Calu3 (cell line): ENCODE results near the gene ASNSD1. TPM values are rescaled to one million over a fixed set of nuclear protein-coding genes. Genes with fewer than 3 reads are reported as not detected.
A peak's percentile ranks its signal among the peaks of the same experiment; 100 is the strongest.

Experiments
- BruUV-seq: library from RNA; stranded (reverse); fragments of 400-500 nt; replicated peaks from 2 replicates; lab custom pipeline; 2021; lab: Mats Ljungman, UMichigan
- CTCF ChIA-PET: fragments of 300-600 bp; sonication (Branson Sonifier 250); formaldehyde crosslinking; loops from one replicate; lab custom pipeline; 2022; ENCODE audit warnings: antibody characterized with exemption; lab: Charles Lee
- DNase-seq: peaks from one replicate; pipeline ENCODE4 v3.0.0; 2022
- H3K27ac Mint-ChIP-seq: one replicate; pipeline ENCODE4 v1.8.0; 2022; ENCODE audit warnings: mixed read lengths; ENCODE audit not compliant: unreplicated experiment
- H3K27me3 Mint-ChIP-seq: one replicate; pipeline ENCODE4 v1.8.0; 2022; ENCODE audit warnings: mixed read lengths; ENCODE audit not compliant: unreplicated experiment
- H3K36me3 Mint-ChIP-seq: one replicate; pipeline ENCODE4 v1.8.0; 2022; ENCODE audit warnings: mild to moderate bottlenecking, moderate library complexity, mixed read lengths; ENCODE audit not compliant: insufficient read depth, unreplicated experiment
- H3K4me1 Mint-ChIP-seq: one replicate; pipeline ENCODE4 v1.8.0; 2022; ENCODE audit warnings: mild to moderate bottlenecking, low read depth, mixed read lengths; ENCODE audit not compliant: unreplicated experiment
- H3K4me3 Mint-ChIP-seq: one replicate; pipeline ENCODE4 v1.8.0; 2022; ENCODE audit warnings: mild to moderate bottlenecking, low read depth, moderate library complexity, mixed read lengths; ENCODE audit not compliant: unreplicated experiment
- H3K9me3 Mint-ChIP-seq: one replicate; pipeline ENCODE4 v1.8.0; 2022; ENCODE audit warnings: low read depth, mixed read lengths; ENCODE audit not compliant: unreplicated experiment
- CTCF ChIP-seq: fragments of 200-600 bp; IDR thresholded peaks from one replicate; pipeline ENCODE4 v1.8.0; 2022; ENCODE audit warnings: antibody characterized with exemption; ENCODE audit not compliant: unreplicated experiment
- intact Hi-C: fragments of 100-400 bp; cut with micrococcal nuclease; formaldehyde crosslinking; loops from one replicate; pipeline ENCODE4 v1.10.0; 2022; ENCODE audit not compliant: unreplicated experiment
- total RNA-seq: library from RNA; stranded (reverse); gene quantifications from 2 replicates; pipeline ENCODE4 v1.2.3, GENCODE V29; 2022

ASNSD1 gene
- total RNA-seq, 1 experiment from 2014 or later = 30.7 TPM

DNA sequence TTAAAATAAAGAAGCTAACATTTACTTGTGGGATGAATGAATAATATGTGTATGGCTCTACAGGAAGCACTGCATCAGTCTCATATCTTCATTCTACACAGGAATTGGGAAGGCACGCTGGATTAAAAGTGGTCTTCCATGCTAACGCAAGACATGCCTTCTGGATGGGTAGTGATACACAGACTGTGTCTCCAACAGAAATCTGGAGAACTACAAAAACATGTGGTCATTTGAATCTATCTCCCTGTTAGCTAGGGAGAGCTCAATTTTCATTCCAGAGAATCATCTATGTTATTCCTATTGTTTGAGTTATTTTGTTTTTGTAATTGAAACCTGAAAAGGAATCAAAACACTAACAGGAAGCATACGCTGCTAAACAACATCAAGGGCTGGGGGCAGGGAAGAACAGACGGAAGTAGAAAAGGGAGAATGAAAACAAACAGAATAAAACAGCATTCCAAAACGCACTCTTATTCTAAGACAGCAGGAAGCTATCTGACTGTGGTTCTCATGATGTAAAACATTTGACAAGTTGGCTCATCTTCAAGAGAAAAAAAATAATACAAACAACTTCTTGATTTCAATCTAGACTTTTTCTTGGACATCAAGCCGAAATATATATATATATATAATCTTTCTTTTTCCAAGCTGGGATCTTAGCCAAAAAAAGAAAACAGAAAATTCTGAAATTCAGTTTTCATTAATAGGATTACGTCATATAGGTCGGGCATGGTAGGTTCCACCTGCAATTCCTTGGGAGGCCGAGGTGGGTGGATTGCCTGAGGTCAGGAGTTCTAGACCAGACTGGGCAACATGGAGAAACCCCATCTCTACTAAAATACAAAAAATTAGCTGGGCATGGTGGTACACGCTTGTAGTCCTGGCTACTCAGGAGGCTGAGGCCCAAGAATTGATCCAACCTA, 31.5 kb upstream of the ASNSD1 start:
- DNase-seq = no peak
- CTCF ChIA-PET = interaction anchor here (0.9 to 1.4 kb wide), 3 partner anchors 10 to 55 kb away, joined by 3 to 4 read pairs (median 4); no protein-coding TSS in a partner anchor
- H3K27ac Mint-ChIP-seq = no peak overlapping the region
- H3K36me3 Mint-ChIP-seq = no peaks in the 10 kb centered on the region
- TF ChIP-seq CTCF = no peak
- H3K4me1 Mint-ChIP-seq = peaks cover 11% of the 10 kb centered on the region
- no TSS peak for BruUV-seq
- H3K27me3 Mint-ChIP-seq = no peaks in the 10 kb centered on the region
- H3K9me3 Mint-ChIP-seq = no peaks in the 10 kb centered on the region
- intact Hi-C loops = no loop called here
- H3K4me3 Mint-ChIP-seq = no peak overlapping the region

DNA sequence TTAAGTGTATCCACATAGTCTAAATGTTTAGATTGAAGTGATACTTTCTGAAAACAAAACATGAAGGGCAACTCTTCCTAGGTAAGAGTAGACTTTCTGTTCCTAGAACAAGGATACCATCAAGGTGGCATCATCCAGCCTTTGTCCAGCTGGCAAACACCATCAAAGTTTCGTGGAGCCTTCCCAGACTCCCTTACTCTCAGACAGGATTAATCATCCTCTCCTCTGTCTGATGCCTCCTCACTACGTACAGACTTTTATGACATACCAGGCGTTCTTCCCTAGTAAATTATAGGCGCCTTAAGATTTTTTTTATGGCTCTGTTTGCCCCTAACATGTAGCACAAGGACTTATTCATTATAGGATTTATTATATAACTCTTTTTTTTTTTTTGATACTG, 29.4 kb upstream of the ASNSD1 start:
- Mint-ChIP-seq H3K4me3 (no peak overlapping the region), H3K27me3 (no peaks in the 10 kb centered on the region), H3K4me1 (no peaks in the 10 kb centered on the region), H3K36me3 (no peaks in the 10 kb centered on the region), H3K9me3 (no peaks in the 10 kb centered on the region), H3K27ac (no peak overlapping the region)
- no peak for DNase-seq
- intact Hi-C loops = no loop called here
- CTCF ChIA-PET = interaction anchor here (0.7 kb wide), 1 partner anchor 640 kb away, joined by 3 read pairs; no protein-coding TSS in a partner anchor
- no TSS peak for BruUV-seq
- no peak for TF ChIP-seq CTCF

DNA sequence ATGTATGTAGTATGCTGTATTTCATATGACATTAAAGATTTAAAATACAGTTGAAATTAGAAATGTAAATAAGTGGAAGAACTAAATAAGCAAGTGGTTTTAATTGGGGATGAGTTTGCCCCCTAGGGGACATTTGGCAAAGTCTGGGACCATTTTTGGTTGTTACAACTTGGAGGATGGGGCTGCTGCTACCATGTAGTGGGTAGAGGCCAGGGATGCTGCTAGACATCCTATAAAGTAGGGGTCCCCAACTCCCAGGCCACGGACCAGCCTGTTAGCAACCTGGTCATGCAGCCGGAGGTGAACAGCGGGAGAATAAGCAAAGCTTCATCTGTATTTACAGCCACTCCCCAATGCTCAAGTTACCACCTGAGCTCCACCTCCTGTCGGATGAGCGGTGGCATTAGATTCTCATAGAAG, 27.9 kb upstream of the ASNSD1 start:
- DNase-seq = peak; percentile 29
- intact Hi-C loops = loop anchor here (1.0 kb wide), 1 partner anchor 167 kb away; no protein-coding TSS in a partner anchor
- CTCF ChIA-PET = no interaction called here
- no peak overlapping the region for H3K27ac Mint-ChIP-seq
- no peaks in the 10 kb centered on the region for H3K36me3 Mint-ChIP-seq
- H3K4me1 Mint-ChIP-seq = peaks cover 2% of the 10 kb centered on the region
- BruUV-seq = no TSS peak
- no peak overlapping the region for H3K4me3 Mint-ChIP-seq
- no peaks in the 10 kb centered on the region for H3K9me3 Mint-ChIP-seq
- peak; percentile 72 for TF ChIP-seq CTCF
- H3K27me3 Mint-ChIP-seq = no peaks in the 10 kb centered on the region

DNA sequence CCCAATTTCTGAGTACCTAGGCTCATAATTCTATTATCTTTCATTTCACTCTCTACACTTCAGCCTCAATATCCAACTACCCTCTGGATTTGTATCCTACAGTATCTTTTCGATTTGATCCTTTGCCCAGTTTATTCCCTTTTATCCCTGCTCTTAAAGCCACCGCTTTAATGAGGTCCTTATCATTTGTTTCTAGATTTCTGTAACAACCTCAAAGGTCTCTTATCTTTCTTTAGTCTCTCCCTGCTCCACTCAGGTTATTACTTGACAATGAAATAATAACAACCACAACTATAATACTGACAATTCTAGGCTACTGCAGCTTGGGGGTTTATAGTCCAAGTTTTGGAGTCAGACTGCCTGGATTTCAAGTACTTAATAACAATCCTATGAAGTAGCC, 25.9 kb upstream of the ASNSD1 start:
- DNase-seq = no peak
- no peak for TF ChIP-seq CTCF
- Mint-ChIP-seq H3K27ac (no peak overlapping the region), H3K36me3 (no peaks in the 10 kb centered on the region), H3K4me1 (peaks cover 18% of the 10 kb centered on the region), H3K4me3 (no peak overlapping the region), H3K27me3 (no peaks in the 10 kb centered on the region), H3K9me3 (no peaks in the 10 kb centered on the region)
- CTCF ChIA-PET = no interaction called here
- intact Hi-C loops = no loop called here
- BruUV-seq = no TSS peak
